HepG2 (cell line): Measurements from ENCODE around the gene ARL3. TPM values are rescaled to one million over a fixed set of nuclear protein-coding genes. Genes with fewer than 3 reads are reported as not detected.

Experiments
- CC2D1A ChIP-seq: sonication (generic); formaldehyde crosslinking; IDR thresholded peaks from 2 replicates; pipeline ENCODE4 v1.8.1; 2023; ENCODE audit warnings: mild to moderate bottlenecking, missing genetic modification reagents
- CCAR2 ChIP-seq: fragments of 200-400 bp; formaldehyde crosslinking; optimal IDR thresholded peaks from 2 replicates; pipeline ENCODE3; 2018; ENCODE audit warnings: low read depth, mild to moderate bottlenecking, low read length, moderate library complexity
- HES4 ChIP-seq: sonication (generic); formaldehyde crosslinking; IDR thresholded peaks from 2 replicates; pipeline ENCODE4 v1.9.0; 2021; ENCODE audit warnings: mild to moderate bottlenecking, missing genetic modification reagents, borderline replicate concordance
- HIVEP1 ChIP-seq: sonication (generic); formaldehyde crosslinking; IDR thresholded peaks from 2 replicates; pipeline ENCODE4 v1.4.0; 2020; ENCODE audit warnings: mild to moderate bottlenecking, missing genetic modification reagents
- JUND ChIP-seq: sonication (generic); formaldehyde crosslinking; IDR thresholded peaks from 2 replicates; pipeline ENCODE4 v1.8.0; 2022; ENCODE audit warnings: mild to moderate bottlenecking, missing genetic modification reagents
- MLLT10 ChIP-seq: sonication (generic); formaldehyde crosslinking; IDR thresholded peaks from 2 replicates; pipeline ENCODE4 v1.4.0; 2020; ENCODE audit warnings: missing genetic modification reagents
- NR2C2 ChIP-seq: sonication (generic); formaldehyde crosslinking; IDR thresholded peaks from 2 replicates; pipeline ENCODE4 v1.4.0; 2020; ENCODE audit warnings: missing genetic modification reagents, mild to moderate bottlenecking, moderate library complexity, borderline replicate concordance
- NR2F6 ChIP-seq, 2 experiments: IDR thresholded peaks; 2 replicates each; pipeline ENCODE4 v1.6.1; 2016; ENCODE audit warnings: antibody characterized with exemption in 1 of 2, mild to moderate bottlenecking in 1 of 2
- POLR2G ChIP-seq: fragments of 200-400 bp; formaldehyde crosslinking; IDR thresholded peaks from 2 replicates; pipeline ENCODE4 v1.6.1; 2018; ENCODE audit warnings: mild to moderate bottlenecking, low read depth, low read length, moderate library complexity
- RFX5 ChIP-seq: IDR thresholded peaks from 2 replicates; pipeline ENCODE4 v1.6.1; 2011; ENCODE audit warnings: low read depth, low read length, improper control_type of control experiment
- TP53 ChIP-seq: sonication (generic); formaldehyde crosslinking; conservative IDR thresholded peaks from 2 replicates; pipeline ENCODE4 v1.4.0; 2020; ENCODE audit warnings: missing genetic modification reagents
- ZNF20 ChIP-seq: sonication (generic); formaldehyde crosslinking; IDR thresholded peaks from 2 replicates; pipeline ENCODE4 v1.4.0; 2020; ENCODE audit warnings: mild to moderate bottlenecking, moderate library complexity, missing genetic modification reagents
- ZNF234 ChIP-seq: sonication (generic); formaldehyde crosslinking; conservative IDR thresholded peaks from 2 replicates; pipeline ENCODE4 v1.5.1; 2020; ENCODE audit warnings: mild to moderate bottlenecking, missing genetic modification reagents
- ZNF354B ChIP-seq: sonication (generic); formaldehyde crosslinking; IDR thresholded peaks from 2 replicates; pipeline ENCODE4 v1.8.0; 2022; ENCODE audit warnings: mild to moderate bottlenecking, missing genetic modification reagents
- ZNF562 ChIP-seq: sonication (generic); formaldehyde crosslinking; IDR thresholded peaks from 2 replicates; pipeline ENCODE4 v1.8.0; 2022; ENCODE audit warnings: missing genetic modification reagents, borderline replicate concordance
- ZNF572 ChIP-seq: sonication (generic); formaldehyde crosslinking; IDR thresholded peaks from 2 replicates; pipeline ENCODE4 v1.5.1; 2020; ENCODE audit warnings: mild to moderate bottlenecking, missing genetic modification reagents
- ZNF598 ChIP-seq: sonication (generic); formaldehyde crosslinking; IDR thresholded peaks from 2 replicates; pipeline ENCODE4 v1.5.1; 2020; ENCODE audit warnings: mild to moderate bottlenecking, missing genetic modification reagents, borderline replicate concordance
- ZNF850 ChIP-seq: sonication (generic); formaldehyde crosslinking; conservative IDR thresholded peaks from 2 replicates; pipeline ENCODE4 v1.9.0; 2021; ENCODE audit warnings: mild to moderate bottlenecking, missing genetic modification reagents
- polyA plus RNA-seq, 8 experiments: library from polyadenylated mRNA; depleted of rRNA in 3 of 8; stranded (reverse) in 7 of 8; unstranded in 1 of 8; fragments of >200 nt; fragmentation: Illumina TruSeq in 4 of 8; extraction: Trizol in 4 of 8; gene quantifications; 2 replicates each; pipeline versions ENCODE4 v1.2.1 to v1.2.3, GENCODE V29; 2011 to 2016; ENCODE audit warnings: low read depth in 4 of 8, missing spikeins in 1 of 8, mixed read lengths in 1 of 8; ENCODE audit not compliant: insufficient read depth in 1 of 8
- total RNA-seq, 5 experiments: library from RNA; depleted of rRNA; stranded (reverse); fragments of >200 nt; fragmentation: Illumina TruSeq; extraction: Trizol; gene quantifications; 2 replicates each; pipeline ENCODE4 v1.2.3, GENCODE V29; 2016; ENCODE audit warnings: low read depth in 1 of 5
- TF ChIP-seq, protein P1 (sequence below): sonication (generic); formaldehyde crosslinking; IDR thresholded peaks from 2 replicates; pipeline ENCODE4 v1.5.0; 2020; ENCODE audit warnings: mild to moderate bottlenecking, missing genetic modification reagents, moderate library complexity
- TF ChIP-seq, protein P2 (sequence below): sonication (generic); formaldehyde crosslinking; IDR thresholded peaks from 2 replicates; pipeline ENCODE4 v1.8.0; 2022; ENCODE audit warnings: missing genetic modification reagents, mild to moderate bottlenecking, moderate library complexity, borderline replicate concordance
- TF ChIP-seq, protein P3 (sequence below): sonication (generic); formaldehyde crosslinking; IDR thresholded peaks from 2 replicates; pipeline ENCODE4 v1.5.0; 2020; ENCODE audit warnings: mild to moderate bottlenecking, missing genetic modification reagents
- TF ChIP-seq, protein P4 (sequence below): sonication (generic); formaldehyde crosslinking; IDR thresholded peaks from 2 replicates; pipeline ENCODE4 v1.8.1; 2023; ENCODE audit warnings: missing genetic modification reagents, mild to moderate bottlenecking, borderline replicate concordance
- TF ChIP-seq, protein P5 (sequence below): sonication (generic); formaldehyde crosslinking; IDR thresholded peaks from 2 replicates; pipeline ENCODE4 v1.4.0; 2020; ENCODE audit warnings: missing genetic modification reagents, mild to moderate bottlenecking, borderline replicate concordance

Gene ARL3
- total and polyA plus RNA-seq, 2 of the 13 experiments (the other 11 are each of a cell fraction or from before 2014, with no cell fraction given): 5.2 to 6.6 TPM

DNA sequence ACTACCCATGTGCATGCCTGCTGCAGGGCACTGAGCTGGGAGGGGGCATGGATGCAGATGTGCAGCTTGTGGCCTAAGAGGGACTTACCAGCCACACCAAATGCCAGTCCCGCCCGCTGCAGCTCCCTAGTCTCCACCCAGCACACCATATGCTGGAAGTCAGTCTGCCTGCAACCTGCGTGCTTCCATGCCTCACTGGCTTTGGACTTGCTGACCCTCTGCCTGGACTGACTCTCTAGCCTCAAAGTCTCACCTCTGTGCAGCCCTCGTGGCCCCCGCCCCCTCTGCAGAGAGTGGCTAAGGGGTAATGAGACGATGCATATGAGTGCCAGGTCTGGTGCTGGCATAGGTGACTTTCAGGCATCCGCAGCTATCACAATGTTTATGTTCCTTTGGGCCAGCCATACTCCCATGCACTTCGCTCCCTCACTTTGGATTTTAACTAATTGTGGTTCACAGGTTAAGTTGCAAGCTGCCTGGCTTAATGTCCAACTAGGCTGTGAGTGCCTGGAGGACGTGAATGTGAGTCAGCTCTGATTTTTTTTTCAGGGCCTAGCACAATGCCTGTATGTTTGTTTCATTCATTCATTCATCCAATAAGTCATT lies 48.2 kb downstream of the ARL3 start (continued):
- TF ChIP-seq, protein P1, sequence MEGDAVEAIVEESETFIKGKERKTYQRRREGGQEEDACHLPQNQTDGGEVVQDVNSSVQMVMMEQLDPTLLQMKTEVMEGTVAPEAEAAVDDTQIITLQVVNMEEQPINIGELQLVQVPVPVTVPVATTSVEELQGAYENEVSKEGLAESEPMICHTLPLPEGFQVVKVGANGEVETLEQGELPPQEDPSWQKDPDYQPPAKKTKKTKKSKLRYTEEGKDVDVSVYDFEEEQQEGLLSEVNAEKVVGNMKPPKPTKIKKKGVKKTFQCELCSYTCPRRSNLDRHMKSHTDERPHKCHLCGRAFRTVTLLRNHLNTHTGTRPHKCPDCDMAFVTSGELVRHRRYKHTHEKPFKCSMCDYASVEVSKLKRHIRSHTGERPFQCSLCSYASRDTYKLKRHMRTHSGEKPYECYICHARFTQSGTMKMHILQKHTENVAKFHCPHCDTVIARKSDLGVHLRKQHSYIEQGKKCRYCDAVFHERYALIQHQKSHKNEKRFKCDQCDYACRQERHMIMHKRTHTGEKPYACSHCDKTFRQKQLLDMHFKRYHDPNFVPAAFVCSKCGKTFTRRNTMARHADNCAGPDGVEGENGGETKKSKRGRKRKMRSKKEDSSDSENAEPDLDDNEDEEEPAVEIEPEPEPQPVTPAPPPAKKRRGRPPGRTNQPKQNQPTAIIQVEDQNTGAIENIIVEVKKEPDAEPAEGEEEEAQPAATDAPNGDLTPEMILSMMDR: no peak
- TF ChIP-seq, protein P2, sequence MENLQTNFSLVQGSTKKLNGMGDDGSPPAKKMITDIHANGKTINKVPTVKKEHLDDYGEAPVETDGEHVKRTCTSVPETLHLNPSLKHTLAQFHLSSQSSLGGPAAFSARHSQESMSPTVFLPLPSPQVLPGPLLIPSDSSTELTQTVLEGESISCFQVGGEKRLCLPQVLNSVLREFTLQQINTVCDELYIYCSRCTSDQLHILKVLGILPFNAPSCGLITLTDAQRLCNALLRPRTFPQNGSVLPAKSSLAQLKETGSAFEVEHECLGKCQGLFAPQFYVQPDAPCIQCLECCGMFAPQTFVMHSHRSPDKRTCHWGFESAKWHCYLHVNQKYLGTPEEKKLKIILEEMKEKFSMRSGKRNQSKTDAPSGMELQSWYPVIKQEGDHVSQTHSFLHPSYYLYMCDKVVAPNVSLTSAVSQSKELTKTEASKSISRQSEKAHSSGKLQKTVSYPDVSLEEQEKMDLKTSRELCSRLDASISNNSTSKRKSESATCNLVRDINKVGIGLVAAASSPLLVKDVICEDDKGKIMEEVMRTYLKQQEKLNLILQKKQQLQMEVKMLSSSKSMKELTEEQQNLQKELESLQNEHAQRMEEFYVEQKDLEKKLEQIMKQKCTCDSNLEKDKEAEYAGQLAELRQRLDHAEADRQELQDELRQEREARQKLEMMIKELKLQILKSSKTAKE: no peak
- TF ChIP-seq ZNF572: no peak
- TF ChIP-seq, protein P3, sequence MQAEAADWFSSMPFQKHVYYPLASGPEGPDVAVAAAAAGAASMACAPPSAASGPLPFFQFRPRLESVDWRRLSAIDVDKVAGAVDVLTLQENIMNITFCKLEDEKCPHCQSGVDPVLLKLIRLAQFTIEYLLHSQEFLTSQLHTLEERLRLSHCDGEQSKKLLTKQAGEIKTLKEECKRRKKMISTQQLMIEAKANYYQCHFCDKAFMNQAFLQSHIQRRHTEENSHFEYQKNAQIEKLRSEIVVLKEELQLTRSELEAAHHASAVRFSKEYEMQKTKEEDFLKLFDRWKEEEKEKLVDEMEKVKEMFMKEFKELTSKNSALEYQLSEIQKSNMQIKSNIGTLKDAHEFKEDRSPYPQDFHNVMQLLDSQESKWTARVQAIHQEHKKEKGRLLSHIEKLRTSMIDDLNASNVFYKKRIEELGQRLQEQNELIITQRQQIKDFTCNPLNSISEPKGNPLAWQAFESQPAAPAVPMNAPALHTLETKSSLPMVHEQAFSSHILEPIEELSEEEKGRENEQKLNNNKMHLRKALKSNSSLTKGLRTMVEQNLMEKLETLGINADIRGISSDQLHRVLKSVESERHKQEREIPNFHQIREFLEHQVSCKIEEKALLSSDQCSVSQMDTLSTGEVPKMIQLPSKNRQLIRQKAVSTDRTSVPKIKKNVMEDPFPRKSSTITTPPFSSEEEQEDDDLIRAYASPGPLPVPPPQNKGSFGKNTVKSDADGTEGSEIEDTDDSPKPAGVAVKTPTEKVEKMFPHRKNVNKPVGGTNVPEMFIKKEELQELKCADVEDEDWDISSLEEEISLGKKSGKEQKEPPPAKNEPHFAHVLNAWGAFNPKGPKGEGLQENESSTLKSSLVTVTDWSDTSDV (CRISPR knock-in tag): no peak
- no peak for TF ChIP-seq CC2D1A
- no peak for TF ChIP-seq ZNF598
- TF ChIP-seq, protein P4, sequence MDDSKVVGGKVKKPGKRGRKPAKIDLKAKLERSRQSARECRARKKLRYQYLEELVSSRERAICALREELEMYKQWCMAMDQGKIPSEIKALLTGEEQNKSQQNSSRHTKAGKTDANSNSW (CRISPR knock-in tag): no peak
- TF ChIP-seq ZNF354B (CRISPR knock-in tag): no peak
- TF ChIP-seq ZNF850 (CRISPR knock-in tag): no peak
- TF ChIP-seq, protein P5, sequence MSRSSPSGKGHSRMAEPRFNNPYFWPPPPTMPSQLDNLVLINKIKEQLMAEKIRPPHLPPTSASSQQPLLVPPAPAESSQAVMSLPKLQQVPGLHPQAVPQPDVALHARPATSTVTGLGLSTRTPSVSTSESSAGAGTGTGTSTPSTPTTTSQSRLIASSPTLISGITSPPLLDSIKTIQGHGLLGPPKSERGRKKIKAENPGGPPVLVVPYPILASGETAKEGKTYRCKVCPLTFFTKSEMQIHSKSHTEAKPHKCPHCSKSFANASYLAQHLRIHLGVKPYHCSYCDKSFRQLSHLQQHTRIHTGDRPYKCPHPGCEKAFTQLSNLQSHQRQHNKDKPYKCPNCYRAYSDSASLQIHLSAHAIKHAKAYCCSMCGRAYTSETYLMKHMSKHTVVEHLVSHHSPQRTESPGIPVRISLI (CRISPR knock-in tag): peak; percentile 87; the same call in 1 of the 2 replicates
- no peak for TF ChIP-seq CCAR2
- no peak for TF ChIP-seq TP53 (CRISPR knock-in tag)
- TF ChIP-seq POLR2G: no peak
- TF ChIP-seq HES4 (CRISPR knock-in tag): no peak
- no peak for TF ChIP-seq ZNF234
- no peak for TF ChIP-seq ZNF562 (CRISPR knock-in tag)
- TF ChIP-seq NR2C2 (CRISPR knock-in tag): no peak
- no peak for TF ChIP-seq JUND (CRISPR knock-in tag)
- no peak for TF ChIP-seq HIVEP1
- no peak for TF ChIP-seq NR2F6 (IDR thresholded peaks at IDR 0.05)
- TF ChIP-seq NR2F6 (CRISPR knock-in tag; IDR thresholded peaks at IDR 0.05): no peak
- TF ChIP-seq RFX5: no peak
- TF ChIP-seq ZNF20 (CRISPR knock-in tag): no peak
- TF ChIP-seq MLLT10: no peak
